Hematopoietic multipotent progenitor cell treated with erythropoietin and hydrocortisone succinate and interleukin-3 and kit ligand, for 17 days (in vitro differentiated cells): ENCODE data around the gene TRAF3IP1.
A peak's percentile ranks its signal among the peaks of the same experiment; 100 is the strongest.
"Not testable (repeated sequence)": the region's sequence is repeated elsewhere in the genome, so short reads cannot be mapped to it uniquely, and the experiment has no call there.

Experiments
- DNase-seq: peaks from one replicate; pipeline ENCODE4 v3.0.0-alpha.2; 2015; ENCODE audit warnings: low spot score

TRAF3IP1 gene

GRCh38 chr2:238339814-238340213 is 19.5 kb downstream of the TRAF3IP1 start:
- DNase-seq = no peak

- no peak for DNase-seq
Measured at GRCh38 chr2:238341536-238341935, 21.2 kb downstream of the TRAF3IP1 start.

GRCh38 chr2:238344035-238344434 is 23.7 kb downstream of the TRAF3IP1 start:
- no peak for DNase-seq

GRCh38 chr2:238344517-238344916 is 24.2 kb downstream of the TRAF3IP1 start:
- no peak for DNase-seq

GRCh38 chr2:238345297-238345968 is 25.1 kb downstream of the TRAF3IP1 start:
- no peak for DNase-seq

GRCh38 chr2:238346544-238346943 is 26.2 kb downstream of the TRAF3IP1 start:
- no peak for DNase-seq

GRCh38 chr2:238350150-238350897 is 30.0 kb downstream of the TRAF3IP1 start:
- DNase-seq = no peak

- no peak for DNase-seq
Measured at GRCh38 chr2:238351315-238351714, 31.0 kb downstream of the TRAF3IP1 start.

- DNase-seq = no peak
Measured at GRCh38 chr2:238352361-238352760, 32.0 kb downstream of the TRAF3IP1 start.

- DNase-seq = no peak
Measured at GRCh38 chr2:238358769-238359168, 38.5 kb downstream of the TRAF3IP1 start.

GRCh38 chr2:238359403-238359802 is 39.1 kb downstream of the TRAF3IP1 start:
- no peak for DNase-seq

- no peak for DNase-seq
Measured at GRCh38 chr2:238361877-238362276, 41.6 kb downstream of the TRAF3IP1 start.

- no peak for DNase-seq
Measured at GRCh38 chr2:238362626-238363025, 42.3 kb downstream of the TRAF3IP1 start.

- DNase-seq = no peak
Measured at GRCh38 chr2:238369591-238370040, 49.3 kb downstream of the TRAF3IP1 start.

GRCh38 chr2:238370094-238370822 is 49.9 kb downstream of the TRAF3IP1 start:
- DNase-seq = no peak

- peak; percentile 87 for DNase-seq
Measured at GRCh38 chr2:238370823-238371372, 50.6 kb downstream of the TRAF3IP1 start.

GRCh38 chr2:238372277-238372676 is 52.0 kb downstream of the TRAF3IP1 start:
- not testable (repeated sequence) for DNase-seq

- DNase-seq = no peak
Measured at GRCh38 chr2:238376884-238377391, 56.6 kb downstream of the TRAF3IP1 start.

- DNase-seq = no peak
Measured at GRCh38 chr2:238378230-238379095, 58.1 kb downstream of the TRAF3IP1 start.

GRCh38 chr2:238379096-238379810 is 58.9 kb downstream of the TRAF3IP1 start:
- DNase-seq = no peak

- no peak for DNase-seq
Measured at GRCh38 chr2:238380336-238380735, 60.0 kb downstream of the TRAF3IP1 start.
